ENCODE results near the gene LINC01488.

The LINC01488 gene

GRCh38 chr11:69512136-69512535, 30.7 kb downstream of the LINC01488 start:
- no peak for FAIRE-seq

GRCh38 chr11:69512790-69513189, 31.3 kb downstream of the LINC01488 start:
- FAIRE-seq = no peak

GRCh38 chr11:69513196-69513595, 31.7 kb downstream of the LINC01488 start:
- FAIRE-seq = no peak

- no peak for FAIRE-seq
Observed at GRCh38 chr11:69513663-69514224, 32.3 kb downstream of the LINC01488 start.

- no peak for FAIRE-seq
Observed at GRCh38 chr11:69514771-69515170, 33.3 kb downstream of the LINC01488 start.

GRCh38 chr11:69515271-69516245, 34.1 kb downstream of the LINC01488 start:
- no peak for FAIRE-seq

GRCh38 chr11:69516526-69516925, 35.1 kb downstream of the LINC01488 start:
- no peak for FAIRE-seq

GRCh38 chr11:69518081-69518950, 36.9 kb downstream of the LINC01488 start:
- FAIRE-seq = no peak

GRCh38 chr11:69520186-69520916, 38.9 kb downstream of the LINC01488 start:
- FAIRE-seq = no peak

- FAIRE-seq = no peak
Observed at GRCh38 chr11:69521457-69521856, 40.0 kb downstream of the LINC01488 start.

GRCh38 chr11:69523453-69523852, 42.0 kb downstream of the LINC01488 start:
- FAIRE-seq = no peak

- FAIRE-seq = no peak
Observed at GRCh38 chr11:69524291-69524882, 42.9 kb downstream of the LINC01488 start.

GRCh38 chr11:69524991-69525411, 43.5 kb downstream of the LINC01488 start:
- no peak for FAIRE-seq

- FAIRE-seq = no peak
Observed at GRCh38 chr11:69525516-69526452, 44.3 kb downstream of the LINC01488 start.

GRCh38 chr11:69526453-69526810, 45.0 kb downstream of the LINC01488 start:
- FAIRE-seq = no peak

GRCh38 chr11:69529001-69529400, 47.5 kb downstream of the LINC01488 start:
- no peak for FAIRE-seq

- no peak for FAIRE-seq
Observed at GRCh38 chr11:69530278-69531070, 49.0 kb downstream of the LINC01488 start.

GRCh38 chr11:69531071-69531716, 49.7 kb downstream of the LINC01488 start:
- FAIRE-seq = no peak

- FAIRE-seq = no peak
Observed at GRCh38 chr11:69531717-69532088, 50.2 kb downstream of the LINC01488 start.
